NCI-H2107 treated with DMSO at 0.1 percent for 48 hours (cell line): ENCODE results near the gene ABL2.

ENCODE experiments used
- DNase-seq: peaks from one replicate; lab custom pipeline; 2025; ENCODE audit not compliant: unreplicated experiment; lab: John Stamatoyannopoulos, UW

ABL2 gene

GRCh38 chr1:179095924-179096323 is 133.6 kb downstream of the ABL2 start:
- no peak for DNase-seq

- no peak for DNase-seq
These were observed 134.1 kb downstream of the ABL2 start for GRCh38 chr1:179095377-179095776.

- no peak for DNase-seq
These were observed 134.7 kb downstream of the ABL2 start for GRCh38 chr1:179094818-179095217.

GRCh38 chr1:179092896-179093461 is 136.5 kb downstream of the ABL2 start:
- DNase-seq = no peak

- peak; percentile 29 for DNase-seq
These were observed 137.7 kb downstream of the ABL2 start for GRCh38 chr1:179091691-179092165.

- no peak for DNase-seq
These were observed 138.6 kb downstream of the ABL2 start for GRCh38 chr1:179090923-179091322.

- DNase-seq = no peak
These were observed 139.0 kb downstream of the ABL2 start for GRCh38 chr1:179090522-179090921.

GRCh38 chr1:179089827-179090482 is 139.5 kb downstream of the ABL2 start:
- no peak for DNase-seq

GRCh38 chr1:179087665-179088064 is 141.8 kb downstream of the ABL2 start:
- peak; percentile 42 for DNase-seq

- DNase-seq = no peak
These were observed 145.9 kb downstream of the ABL2 start for GRCh38 chr1:179083533-179083932.

GRCh38 chr1:179082999-179083335 is 146.5 kb downstream of the ABL2 start:
- no peak for DNase-seq

- DNase-seq = no peak
These were observed 147.0 kb downstream of the ABL2 start for GRCh38 chr1:179082333-179082998.

GRCh38 chr1:179081687-179082332 is 147.7 kb downstream of the ABL2 start, which contains the start of gene TOR3A:
TSS of gene TOR3A (plus strand) at chr1:179082070. CDS start at chr1:179082129, 59 bp downstream.
- peak; percentile 83 for DNase-seq

- DNase-seq = no peak
These were observed 148.4 kb downstream of the ABL2 start for GRCh38 chr1:179080866-179081686.

GRCh38 chr1:179079113-179079761 is 150.2 kb downstream of the ABL2 start:
- peak; percentile 83 for DNase-seq

- DNase-seq = no peak
These were observed 152.1 kb downstream of the ABL2 start for GRCh38 chr1:179077396-179077795.

GRCh38 chr1:179066471-179066870 is 163.0 kb downstream of the ABL2 start:
- DNase-seq = no peak

- DNase-seq = no peak
These were observed 167.9 kb downstream of the ABL2 start for GRCh38 chr1:179061360-179062282.
